Cardiac muscle cell (in vitro differentiated cells and primary cell): ENCODE data around the gene DAZAP1. TPM values are rescaled to one million over a fixed set of nuclear protein-coding genes. Genes with fewer than 3 reads are reported as not detected.
A peak's percentile ranks its signal among the peaks of the same experiment; 100 is the strongest.

Experiments used
- DNase-seq, 2 donors: peaks; one replicate each; pipeline versions ENCODE4 v3.0.0 to v3.0.0-alpha.2; 2010 to 2017; ENCODE audit warnings: low read depth in 1 of 2, low spot score in 1 of 2
- H3K27ac ChIP-seq: fragments of 200-600 bp; sonication (generic); 2 replicates; pipeline ENCODE4 v1.5.1; 2016
- H3K27me3 ChIP-seq: fragments of 200-600 bp; sonication (generic); 2 replicates; pipeline ENCODE4 v1.6.0; 2016; ENCODE audit warnings: control low read depth
- H3K36me3 ChIP-seq: fragments of 200-600 bp; sonication (generic); 2 replicates; pipeline ENCODE4 v1.5.1; 2016; ENCODE audit warnings: control low read depth
- H3K4me1 ChIP-seq: fragments of 200-600 bp; sonication (generic); 2 replicates; pipeline ENCODE4 v1.8.1; 2017; ENCODE audit warnings: low read depth, mild to moderate bottlenecking, mixed run types
- H3K4me3 ChIP-seq: fragments of 200-600 bp; sonication (generic); 2 replicates; pipeline ENCODE4 v1.5.1; 2016; ENCODE audit warnings: mild to moderate bottlenecking
- H3K9me3 ChIP-seq: fragments of 200-600 bp; sonication (generic); 2 replicates; pipeline ENCODE4 v1.5.1; 2017; ENCODE audit warnings: low read depth, mild to moderate bottlenecking, control low read depth
- CTCF ChIP-seq: IDR thresholded peaks from 2 replicates; pipeline ENCODE4 v1.5.1; 2012; ENCODE audit warnings: low read depth, mild to moderate bottlenecking, low read length
- polyA plus RNA-seq: library from polyadenylated mRNA; unstranded; fragments of >200 nt; fragmentation: Nextera tagmentation; extraction: Ambion mirVana; gene quantifications from 2 replicates; pipeline ENCODE4 v1.2.1, GENCODE V29; 2016
- total RNA-seq: library from RNA; depleted of rRNA; stranded (reverse); fragments of >200 nt; gene quantifications from 2 replicates; pipeline ENCODE4 v1.2.3, GENCODE V29; 2016

Gene DAZAP1
- total and polyA plus RNA-seq, 2 experiments from 2014 or later = 43.0 to 112 TPM

DNA sequence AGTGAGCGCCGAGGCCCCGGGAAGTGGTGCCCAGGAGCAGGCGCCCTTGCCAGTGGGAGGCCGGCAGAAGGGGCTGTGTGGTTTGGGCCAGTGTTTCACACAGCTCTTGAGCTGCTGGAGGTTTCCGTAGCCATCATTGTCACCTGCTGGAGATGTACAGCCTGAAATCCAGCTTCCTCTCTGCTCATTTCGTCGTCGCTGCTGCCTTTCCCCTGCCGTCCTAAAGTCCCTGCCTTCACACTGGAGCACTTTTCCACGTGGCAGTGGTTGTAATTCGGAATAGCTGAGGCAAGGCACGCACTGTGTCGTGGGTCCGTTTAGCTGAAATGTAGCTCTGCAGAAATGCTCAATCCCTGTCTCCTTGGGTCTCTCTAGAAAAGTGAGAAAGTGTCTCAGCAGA, 13.2 kb downstream of the DAZAP1 start:
- Histone ChIP-seq H3K36me3 (peaks cover 27% of the 10 kb centered on the region), H3K9me3 (no peaks in the 10 kb centered on the region), H3K4me3 (no peak overlapping the region), H3K27ac (no peak overlapping the region), H3K27me3 (no peaks in the 10 kb centered on the region), H3K4me1 (peaks cover 12% of the 10 kb centered on the region)
- DNase-seq = no peak
- TF ChIP-seq CTCF = no peak

GRCh38 chr19:1421218-1421957, 14.0 kb downstream of the DAZAP1 start:
- DNase-seq = no peak
- peaks cover 27% of the 10 kb centered on the region for H3K36me3 ChIP-seq
- no peak overlapping the region for H3K27ac ChIP-seq
- TF ChIP-seq CTCF = no peak
- H3K4me3 ChIP-seq = no peak overlapping the region
- peaks cover 4% of the 10 kb centered on the region for H3K4me1 ChIP-seq
- no peaks in the 10 kb centered on the region for H3K9me3 ChIP-seq
- no peaks in the 10 kb centered on the region for H3K27me3 ChIP-seq

- H3K27ac ChIP-seq = peak overlapping the region; percentile 28
- TF ChIP-seq CTCF = no peak
- no peak overlapping the region for H3K4me3 ChIP-seq
- H3K27me3 ChIP-seq = no peaks in the 10 kb centered on the region
- no peak for DNase-seq
- H3K36me3 ChIP-seq = peaks cover 27% of the 10 kb centered on the region
- H3K4me1 ChIP-seq = peaks cover 4% of the 10 kb centered on the region
- no peaks in the 10 kb centered on the region for H3K9me3 ChIP-seq
Measured at GRCh38 chr19:1421958-1422305, 14.5 kb downstream of the DAZAP1 start.

GRCh38 chr19:1422360-1422759, 15.0 kb downstream of the DAZAP1 start:
- TF ChIP-seq CTCF = no peak
- no peak overlapping the region for H3K4me3 ChIP-seq
- H3K27ac ChIP-seq = peak overlapping the region; percentile 28
- no peak for DNase-seq
- peaks cover 27% of the 10 kb centered on the region for H3K36me3 ChIP-seq
- no peaks in the 10 kb centered on the region for H3K9me3 ChIP-seq
- H3K4me1 ChIP-seq = peaks cover 4% of the 10 kb centered on the region
- H3K27me3 ChIP-seq = no peaks in the 10 kb centered on the region

DNA sequence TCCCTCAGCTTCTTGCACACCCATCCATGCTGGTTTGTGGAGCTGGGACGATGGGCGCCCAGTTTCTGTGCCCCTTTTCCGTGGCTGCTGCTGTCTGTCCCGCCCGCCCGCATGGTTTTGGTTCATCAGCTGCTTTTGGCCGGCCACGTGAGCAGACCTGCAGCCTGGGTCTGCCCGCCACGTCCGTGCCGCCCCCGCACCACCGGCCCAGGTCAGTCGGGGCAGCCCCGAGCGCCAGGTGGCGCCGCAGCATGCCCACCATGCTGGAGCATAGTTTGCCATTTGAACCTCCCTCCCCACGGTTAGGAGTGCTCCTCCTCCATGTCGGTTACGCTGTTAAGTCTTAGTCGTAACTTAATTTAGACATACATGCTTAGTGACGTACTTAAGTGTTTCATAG, 15.6 kb downstream of the DAZAP1 start:
- Histone ChIP-seq H3K36me3 (peaks cover 27% of the 10 kb centered on the region), H3K9me3 (no peaks in the 10 kb centered on the region), H3K27ac (no peak overlapping the region), H3K4me1 (no peaks in the 10 kb centered on the region), H3K4me3 (no peak overlapping the region), H3K27me3 (no peaks in the 10 kb centered on the region)
- DNase-seq = no peak
- no peak for TF ChIP-seq CTCF
